ENCODE measurements around the gene ZNF496. TPM values are rescaled to one million over a fixed set of nuclear protein-coding genes. Genes with fewer than 3 reads are reported as not detected.

ZNF496 gene
- total and polyA plus RNA-seq, 9 of the 15 experiments (the other 6 are each of a cell fraction or from before 2014, with no cell fraction given), result 4.3 to 54.0 (median 31.3) TPM

DNA sequence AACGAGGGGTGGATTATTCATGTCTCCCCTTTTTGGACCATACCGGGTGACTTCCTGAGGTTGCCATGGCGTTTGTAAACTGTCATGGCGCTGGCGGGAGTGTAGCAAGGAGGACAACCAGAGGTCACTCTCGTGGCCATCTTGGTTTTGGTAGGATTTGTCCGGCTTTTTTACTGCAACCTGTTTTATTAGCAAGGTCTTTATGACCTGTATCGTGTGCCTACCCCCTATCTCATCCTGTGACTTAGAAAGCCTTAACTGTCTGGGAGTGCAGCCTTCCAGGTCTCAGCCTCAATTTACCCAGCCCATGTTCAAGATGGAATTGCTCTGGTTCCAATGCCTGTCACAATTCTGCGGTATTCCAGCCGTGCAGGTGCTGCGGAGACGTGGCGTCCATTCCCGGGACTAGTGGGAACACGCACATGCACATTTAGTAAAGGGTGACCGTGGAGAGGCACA is 40.2 kb upstream of the ZNF496 start (continued):
- TF ChIP-seq CHD4 (IDR thresholded peaks at IDR 0.05; ENCODE audit: insufficient read depth, insufficient replicate concordance, low read depth, low read length, poor library complexity, severe bottlenecking), result no peak
- TF ChIP-seq, protein P1, sequence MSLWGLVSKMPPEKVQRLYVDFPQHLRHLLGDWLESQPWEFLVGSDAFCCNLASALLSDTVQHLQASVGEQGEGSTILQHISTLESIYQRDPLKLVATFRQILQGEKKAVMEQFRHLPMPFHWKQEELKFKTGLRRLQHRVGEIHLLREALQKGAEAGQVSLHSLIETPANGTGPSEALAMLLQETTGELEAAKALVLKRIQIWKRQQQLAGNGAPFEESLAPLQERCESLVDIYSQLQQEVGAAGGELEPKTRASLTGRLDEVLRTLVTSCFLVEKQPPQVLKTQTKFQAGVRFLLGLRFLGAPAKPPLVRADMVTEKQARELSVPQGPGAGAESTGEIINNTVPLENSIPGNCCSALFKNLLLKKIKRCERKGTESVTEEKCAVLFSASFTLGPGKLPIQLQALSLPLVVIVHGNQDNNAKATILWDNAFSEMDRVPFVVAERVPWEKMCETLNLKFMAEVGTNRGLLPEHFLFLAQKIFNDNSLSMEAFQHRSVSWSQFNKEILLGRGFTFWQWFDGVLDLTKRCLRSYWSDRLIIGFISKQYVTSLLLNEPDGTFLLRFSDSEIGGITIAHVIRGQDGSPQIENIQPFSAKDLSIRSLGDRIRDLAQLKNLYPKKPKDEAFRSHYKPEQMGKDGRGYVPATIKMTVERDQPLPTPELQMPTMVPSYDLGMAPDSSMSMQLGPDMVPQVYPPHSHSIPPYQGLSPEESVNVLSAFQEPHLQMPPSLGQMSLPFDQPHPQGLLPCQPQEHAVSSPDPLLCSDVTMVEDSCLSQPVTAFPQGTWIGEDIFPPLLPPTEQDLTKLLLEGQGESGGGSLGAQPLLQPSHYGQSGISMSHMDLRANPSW (CRISPR knock-in tag; IDR thresholded peaks at IDR 0.05), result no peak
- TF ChIP-seq, protein P2, sequence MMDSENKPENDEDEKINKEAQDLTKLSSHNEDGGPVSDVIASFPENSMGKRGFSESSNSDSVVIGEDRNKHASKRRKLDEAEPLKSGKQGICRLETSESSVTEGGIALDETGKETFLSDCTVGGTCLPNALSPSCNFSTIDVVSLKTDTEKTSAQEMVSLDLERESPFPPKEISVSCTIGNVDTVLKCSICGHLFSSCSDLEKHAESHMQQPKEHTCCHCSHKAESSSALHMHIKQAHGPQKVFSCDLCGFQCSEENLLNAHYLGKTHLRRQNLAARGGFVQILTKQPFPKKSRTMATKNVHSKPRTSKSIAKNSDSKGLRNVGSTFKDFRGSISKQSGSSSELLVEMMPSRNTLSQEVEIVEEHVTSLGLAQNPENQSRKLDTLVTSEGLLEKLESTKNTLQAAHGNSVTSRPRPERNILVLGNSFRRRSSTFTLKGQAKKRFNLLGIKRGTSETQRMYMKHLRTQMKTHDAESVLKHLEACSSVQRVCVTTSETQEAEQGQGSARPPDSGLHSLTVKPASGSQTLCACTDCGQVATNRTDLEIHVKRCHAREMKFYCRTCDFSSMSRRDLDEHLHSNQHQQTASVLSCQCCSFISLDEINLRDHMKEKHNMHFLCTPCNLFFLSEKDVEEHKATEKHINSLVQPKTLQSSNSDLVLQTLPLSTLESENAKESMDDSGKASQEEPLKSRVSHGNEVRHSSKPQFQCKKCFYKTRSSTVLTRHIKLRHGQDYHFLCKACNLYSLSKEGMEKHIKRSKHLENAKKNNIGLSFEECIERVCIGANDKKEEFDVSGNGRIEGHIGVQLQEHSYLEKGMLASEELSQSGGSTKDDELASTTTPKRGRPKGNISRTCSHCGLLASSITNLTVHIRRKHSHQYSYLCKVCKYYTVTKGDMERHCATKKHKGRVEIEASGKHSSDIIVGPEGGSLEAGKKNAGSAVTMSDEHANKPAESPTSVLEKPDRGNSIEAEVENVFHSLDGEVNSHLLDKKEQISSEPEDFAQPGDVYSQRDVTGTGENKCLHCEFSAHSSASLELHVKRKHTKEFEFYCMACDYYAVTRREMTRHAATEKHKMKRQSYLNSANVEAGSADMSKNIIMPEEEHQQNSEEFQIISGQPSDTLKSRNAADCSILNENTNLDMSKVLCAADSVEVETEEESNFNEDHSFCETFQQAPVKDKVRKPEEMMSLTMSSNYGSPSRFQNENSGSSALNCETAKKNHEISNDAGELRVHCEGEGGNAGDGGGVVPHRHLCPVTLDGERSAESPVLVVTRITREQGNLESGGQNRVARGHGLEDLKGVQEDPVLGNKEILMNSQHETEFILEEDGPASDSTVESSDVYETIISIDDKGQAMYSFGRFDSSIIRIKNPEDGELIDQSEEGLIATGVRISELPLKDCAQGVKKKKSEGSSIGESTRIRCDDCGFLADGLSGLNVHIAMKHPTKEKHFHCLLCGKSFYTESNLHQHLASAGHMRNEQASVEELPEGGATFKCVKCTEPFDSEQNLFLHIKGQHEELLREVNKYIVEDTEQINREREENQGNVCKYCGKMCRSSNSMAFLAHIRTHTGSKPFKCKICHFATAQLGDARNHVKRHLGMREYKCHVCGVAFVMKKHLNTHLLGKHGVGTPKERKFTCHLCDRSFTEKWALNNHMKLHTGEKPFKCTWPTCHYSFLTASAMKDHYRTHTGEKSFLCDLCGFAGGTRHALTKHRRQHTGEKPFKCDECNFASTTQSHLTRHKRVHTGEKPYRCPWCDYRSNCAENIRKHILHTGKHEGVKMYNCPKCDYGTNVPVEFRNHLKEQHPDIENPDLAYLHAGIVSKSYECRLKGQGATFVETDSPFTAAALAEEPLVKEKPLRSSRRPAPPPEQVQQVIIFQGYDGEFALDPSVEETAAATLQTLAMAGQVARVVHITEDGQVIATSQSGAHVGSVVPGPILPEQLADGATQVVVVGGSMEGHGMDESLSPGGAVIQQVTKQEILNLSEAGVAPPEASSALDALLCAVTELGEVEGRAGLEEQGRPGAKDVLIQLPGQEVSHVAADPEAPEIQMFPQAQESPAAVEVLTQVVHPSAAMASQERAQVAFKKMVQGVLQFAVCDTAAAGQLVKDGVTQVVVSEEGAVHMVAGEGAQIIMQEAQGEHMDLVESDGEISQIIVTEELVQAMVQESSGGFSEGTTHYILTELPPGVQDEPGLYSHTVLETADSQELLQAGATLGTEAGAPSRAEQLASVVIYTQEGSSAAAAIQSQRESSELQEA (IDR thresholded peaks at IDR 0.05; ENCODE audit: low read depth), result no peak
- TF ChIP-seq, protein P3, sequence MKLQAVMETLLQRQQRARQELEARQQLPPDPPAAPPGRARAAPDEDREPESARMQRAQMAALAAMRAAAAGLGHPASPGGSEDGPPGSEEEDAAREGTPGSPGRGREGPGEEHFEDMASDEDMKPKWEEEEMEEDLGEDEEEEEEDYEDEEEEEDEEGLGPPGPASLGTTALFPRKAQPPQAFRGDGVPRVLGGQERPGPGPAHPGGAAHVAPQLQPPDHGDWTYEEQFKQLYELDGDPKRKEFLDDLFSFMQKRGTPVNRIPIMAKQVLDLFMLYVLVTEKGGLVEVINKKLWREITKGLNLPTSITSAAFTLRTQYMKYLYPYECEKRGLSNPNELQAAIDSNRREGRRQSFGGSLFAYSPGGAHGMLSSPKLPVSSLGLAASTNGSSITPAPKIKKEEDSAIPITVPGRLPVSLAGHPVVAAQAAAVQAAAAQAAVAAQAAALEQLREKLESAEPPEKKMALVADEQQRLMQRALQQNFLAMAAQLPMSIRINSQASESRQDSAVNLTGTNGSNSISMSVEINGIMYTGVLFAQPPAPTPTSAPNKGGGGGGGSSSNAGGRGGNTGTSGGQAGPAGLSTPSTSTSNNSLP (IDR thresholded peaks at IDR 0.05; ENCODE audit: borderline replicate concordance, low read depth, low read length), result no peak
- peak; percentile 55; the same call in 1 of the 2 replicates for TF ChIP-seq GTF2A2 (tag; IDR thresholded peaks at IDR 0.05)
- no peak for TF ChIP-seq NCOR1 (IDR thresholded peaks at IDR 0.05)
- 0 out of 2 replicates have a peak, but pooled peaks have one; percentile 35 for TF ChIP-seq KLF6 (CRISPR knock-in tag; IDR thresholded peaks at IDR 0.05; ENCODE audit: borderline replicate concordance)
- TF ChIP-seq, protein P4, sequence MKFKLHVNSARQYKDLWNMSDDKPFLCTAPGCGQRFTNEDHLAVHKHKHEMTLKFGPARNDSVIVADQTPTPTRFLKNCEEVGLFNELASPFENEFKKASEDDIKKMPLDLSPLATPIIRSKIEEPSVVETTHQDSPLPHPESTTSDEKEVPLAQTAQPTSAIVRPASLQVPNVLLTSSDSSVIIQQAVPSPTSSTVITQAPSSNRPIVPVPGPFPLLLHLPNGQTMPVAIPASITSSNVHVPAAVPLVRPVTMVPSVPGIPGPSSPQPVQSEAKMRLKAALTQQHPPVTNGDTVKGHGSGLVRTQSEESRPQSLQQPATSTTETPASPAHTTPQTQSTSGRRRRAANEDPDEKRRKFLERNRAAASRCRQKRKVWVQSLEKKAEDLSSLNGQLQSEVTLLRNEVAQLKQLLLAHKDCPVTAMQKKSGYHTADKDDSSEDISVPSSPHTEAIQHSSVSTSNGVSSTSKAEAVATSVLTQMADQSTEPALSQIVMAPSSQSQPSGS (CRISPR knock-in tag; IDR thresholded peaks at IDR 0.05), result no peak
- no peak for TF ChIP-seq ZNF77 (CRISPR knock-in tag; IDR thresholded peaks at IDR 0.05)
- TF ChIP-seq CHCHD3 (CRISPR knock-in tag; IDR thresholded peaks at IDR 0.05), result no peak
- TF ChIP-seq, protein P5, sequence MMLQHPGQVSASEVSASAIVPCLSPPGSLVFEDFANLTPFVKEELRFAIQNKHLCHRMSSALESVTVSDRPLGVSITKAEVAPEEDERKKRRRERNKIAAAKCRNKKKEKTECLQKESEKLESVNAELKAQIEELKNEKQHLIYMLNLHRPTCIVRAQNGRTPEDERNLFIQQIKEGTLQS (IDR thresholded peaks at IDR 0.05), result no peak
- TF ChIP-seq, protein P5 (CRISPR knock-in tag; conservative IDR thresholded peaks at IDR 0.05), result no peak
- TF ChIP-seq ZNF12 (CRISPR knock-in tag; IDR thresholded peaks at IDR 0.05), result no peak
